Neural cell (in vitro differentiated cells): ENCODE results near the gene IL4I1. TPM values are rescaled to one million over a fixed set of nuclear protein-coding genes. Genes with fewer than 3 reads are reported as not detected.

ENCODE experiments used
- H2AFZ ChIP-seq: fragments of 200-600, 300-800 bp; sonication (generic), shearing (Covaris generic); 2 replicates; pipeline ENCODE4 v1.6.0; 2014; ENCODE audit warnings: low read depth, mild to moderate bottlenecking, antibody characterized with exemption, low read length, moderate library complexity
- H3F3A ChIP-seq: fragments of 200-600 bp; shearing (Covaris generic); 2 replicates; pipeline ENCODE4 v1.6.1; 2016; ENCODE audit warnings: mild to moderate bottlenecking, moderate library complexity, mixed read lengths, antibody characterized with exemption, low read length; ENCODE audit not compliant: insufficient read depth, poor library complexity, severe bottlenecking
- H3K27ac ChIP-seq: fragments of 200-600, 300-800 bp; sonication (generic), shearing (Covaris generic); 2 replicates; pipeline ENCODE4 v1.5.1; 2014; ENCODE audit warnings: mild to moderate bottlenecking, low read length, moderate library complexity
- H3K27me3 ChIP-seq: fragments of 300-800, 200-600 bp; sonication (generic), shearing (Covaris generic); 2 replicates; pipeline ENCODE4 v1.6.0; 2014; ENCODE audit warnings: mild to moderate bottlenecking, low read depth, low read length, moderate library complexity; ENCODE audit not compliant: insufficient read depth
- H3K36me3 ChIP-seq: fragments of 300-800, 200-600 bp; sonication (generic), shearing (Covaris generic); 2 replicates; pipeline ENCODE4 v1.5.1; 2014; ENCODE audit warnings: mild to moderate bottlenecking, antibody characterized with exemption, low read length, moderate library complexity; ENCODE audit not compliant: insufficient read depth
- H3K4me2 ChIP-seq: fragments of 300-800, 200-600 bp; sonication (generic), shearing (Covaris generic); 2 replicates; pipeline ENCODE4 v1.6.0; 2014; ENCODE audit warnings: mild to moderate bottlenecking, low read length
- H3K4me3 ChIP-seq: fragments of 300-800, 200-600 bp; sonication (generic), shearing (Covaris generic); 2 replicates; pipeline ENCODE4 v1.5.1; 2014; ENCODE audit warnings: mild to moderate bottlenecking, low read length, moderate library complexity
- H3K79me2 ChIP-seq: fragments of 200-600 bp; shearing (Covaris generic); replicated peaks from 2 replicates; pipeline ENCODE4 v1.6.0; 2014; ENCODE audit warnings: mild to moderate bottlenecking, low read length, moderate library complexity; ENCODE audit not compliant: insufficient read depth
- H3K9ac ChIP-seq: fragments of 300-800, 200-600 bp; sonication (generic), shearing (Covaris generic); 2 replicates; pipeline ENCODE4 v1.6.1; 2016; ENCODE audit warnings: mild to moderate bottlenecking, low read length, mixed read lengths
- H3K9me2 ChIP-seq: fragments of 200-600 bp; shearing (Covaris generic); 2 replicates; pipeline ENCODE4 v1.6.1; 2016; ENCODE audit warnings: mild to moderate bottlenecking, low read length, mixed read lengths; ENCODE audit not compliant: insufficient read depth
- H3K9me3 ChIP-seq: fragments of 200-600, 300-800 bp; sonication (generic), shearing (Covaris generic); 2 replicates; pipeline ENCODE4 v1.6.1; 2016; ENCODE audit warnings: mild to moderate bottlenecking, mixed run types, low read length, moderate library complexity, mixed read lengths
- H4K20me1 ChIP-seq: fragments of 200-600 bp; shearing (Covaris generic); 2 replicates; pipeline ENCODE4 v1.6.1; 2016; ENCODE audit warnings: mild to moderate bottlenecking, mixed run types; ENCODE audit not compliant: insufficient read depth
- CTCF ChIP-seq: fragments of 450-650 bp; IDR thresholded peaks from 2 replicates; pipeline ENCODE4 v1.5.1; 2014; ENCODE audit warnings: antibody characterized with exemption, mild to moderate bottlenecking, moderate library complexity; ENCODE audit not compliant: poor library complexity, severe bottlenecking
- EP300 ChIP-seq: fragments of 450-650 bp; conservative IDR thresholded peaks from 2 replicates; pipeline ENCODE4 v1.6.1; 2014; ENCODE audit warnings: antibody characterized with exemption, mild to moderate bottlenecking, moderate library complexity; ENCODE audit not compliant: poor library complexity, severe bottlenecking
- EZH2 ChIP-seq: fragments of 200-600, 300-800 bp; shearing (Covaris generic), sonication (generic); IDR thresholded peaks from 2 replicates; pipeline ENCODE4 v1.6.1; 2014; ENCODE audit warnings: antibody characterized with exemption, low read length, borderline replicate concordance, mild to moderate bottlenecking; ENCODE audit not compliant: insufficient read depth, poor library complexity, severe bottlenecking
- MXI1 ChIP-seq: fragments of 450-650 bp; conservative IDR thresholded peaks from 2 replicates; pipeline ENCODE4 v1.6.1; 2014; ENCODE audit warnings: antibody characterized with exemption, mild to moderate bottlenecking; ENCODE audit not compliant: poor library complexity, severe bottlenecking
- POLR2AphosphoS5 ChIP-seq: IDR thresholded peaks from 2 replicates; pipeline ENCODE4 v1.6.1; 2012
- RAD21 ChIP-seq: fragments of 450-650 bp; conservative IDR thresholded peaks from 2 replicates; pipeline ENCODE4 v1.6.1; 2014; ENCODE audit warnings: antibody characterized with exemption, mild to moderate bottlenecking, moderate library complexity
- REST ChIP-seq: IDR thresholded peaks from 2 replicates; pipeline ENCODE4 v1.6.1; 2012; ENCODE audit warnings: borderline replicate concordance
- SMC3 ChIP-seq: fragments of 450-650 bp; conservative IDR thresholded peaks from 2 replicates; pipeline ENCODE4 v1.6.1; 2014; ENCODE audit warnings: antibody characterized with exemption, mild to moderate bottlenecking, moderate library complexity; ENCODE audit not compliant: poor library complexity
- TAF1 ChIP-seq: IDR thresholded peaks from 2 replicates; pipeline ENCODE4 v1.6.1; 2012; ENCODE audit warnings: low read depth
- polyA plus RNA-seq: library from polyadenylated mRNA; depleted of rRNA; stranded (reverse); fragments of >200 nt; gene quantifications from 2 replicates; pipeline ENCODE4 v1.2.3, GENCODE V29; 2014

The IL4I1 gene
- polyA plus RNA-seq, 1 donor from 2014 or later = not detected

- no peak overlapping the region for H2AFZ ChIP-seq
- H3K9me3 ChIP-seq = no peaks in the 10 kb centered on the region
- H3K27ac ChIP-seq = no peak overlapping the region
- H3F3A ChIP-seq = no peaks in the 10 kb centered on the region
- H3K4me3 ChIP-seq = no peak overlapping the region
- no peak overlapping the region for H3K4me2 ChIP-seq
- no peaks in the 10 kb centered on the region for H4K20me1 ChIP-seq
- no peak for TF ChIP-seq MXI1
- TF ChIP-seq SMC3 = no peak
- TF ChIP-seq EP300 = no peak
- TF ChIP-seq TAF1 = no peak
- TF ChIP-seq EZH2 = no peak
- TF ChIP-seq REST = no peak
- TF ChIP-seq POLR2AphosphoS5 = no peak
- TF ChIP-seq CTCF = no peak
- no peak for TF ChIP-seq RAD21
- no peaks in the 10 kb centered on the region for H3K79me2 ChIP-seq
- no peak overlapping the region for H3K9ac ChIP-seq
- no peaks in the 10 kb centered on the region for H3K9me2 ChIP-seq
- H3K36me3 ChIP-seq = peaks cover 5% of the 10 kb centered on the region
- H3K27me3 ChIP-seq = no peaks in the 10 kb centered on the region
Observed at GRCh38 chr19:49843265-49843664, 53.4 kb downstream of the IL4I1 start.

- Histone ChIP-seq H2AFZ (no peak overlapping the region), H3K36me3 (peaks cover 5% of the 10 kb centered on the region), H3F3A (no peaks in the 10 kb centered on the region), H3K27ac (no peak overlapping the region), H3K79me2 (no peaks in the 10 kb centered on the region), H3K27me3 (no peaks in the 10 kb centered on the region), H3K4me3 (no peak overlapping the region), H3K9me3 (no peaks in the 10 kb centered on the region), H4K20me1 (no peaks in the 10 kb centered on the region), H3K9me2 (no peaks in the 10 kb centered on the region), H3K9ac (no peak overlapping the region), H3K4me2 (no peak overlapping the region)
- TF ChIP-seq REST = no peak
- TF ChIP-seq RAD21 = no peak
Observed at GRCh38 chr19:49840736-49841249, 55.9 kb downstream of the IL4I1 start.
